ENCODE measurements around the gene RAB8B.
"Not testable (repeated sequence)": the region's sequence is repeated elsewhere in the genome, so short reads cannot be mapped to it uniquely, and the experiment has no call there.

RAB8B gene

GRCh38 chr15:63186065-63186464 lies 3.3 kb upstream of the RAB8B start:
- DNase-seq, result no peak

- DNase-seq, result no peak
Observed at GRCh38 chr15:63187589-63188226, 1.7 kb upstream of the RAB8B start.

GRCh38 chr15:63188247-63188925 lies 1.0 kb upstream of the RAB8B start:
- DNase-seq, result no peak

GRCh38 chr15:63189941-63190768 lies 749 bp downstream of the RAB8B start:
- peak; percentile 36 to 68 for DNase-seq

GRCh38 chr15:63190769-63191649 lies 1.6 kb downstream of the RAB8B start:
- peak; percentile 33 to 34 for DNase-seq

- DNase-seq, result peak in 1 of 2 experiments; percentile 3
Observed at GRCh38 chr15:63191895-63192618, 2.7 kb downstream of the RAB8B start.

- DNase-seq, result no peak
Observed at GRCh38 chr15:63192619-63193206, 3.3 kb downstream of the RAB8B start.

- no peak for DNase-seq
Observed at GRCh38 chr15:63194302-63194701, 4.9 kb downstream of the RAB8B start.

GRCh38 chr15:63194880-63195568 lies 5.6 kb downstream of the RAB8B start:
- DNase-seq, result no peak

- no peak for DNase-seq
Observed at GRCh38 chr15:63195569-63196015, 6.2 kb downstream of the RAB8B start.

- no peak for DNase-seq
Observed at GRCh38 chr15:63196842-63197241, 7.4 kb downstream of the RAB8B start.

GRCh38 chr15:63197626-63198025 lies 8.2 kb downstream of the RAB8B start:
- no peak for DNase-seq

GRCh38 chr15:63198371-63199250 lies 9.2 kb downstream of the RAB8B start:
- no peak for DNase-seq

GRCh38 chr15:63200464-63201249 lies 11.3 kb downstream of the RAB8B start:
- no peak for DNase-seq

- DNase-seq, result no peak
Observed at GRCh38 chr15:63202861-63203260, 13.5 kb downstream of the RAB8B start.

- DNase-seq, result no peak
Observed at GRCh38 chr15:63203451-63204090, 14.2 kb downstream of the RAB8B start.

- DNase-seq, result no peak
Observed at GRCh38 chr15:63206079-63206478, 16.7 kb downstream of the RAB8B start.

- DNase-seq, result not testable (repeated sequence)
Observed at GRCh38 chr15:63208824-63209223, 19.4 kb downstream of the RAB8B start.

Data from AML-193 (cell line).